ENCODE data around the gene KCNK13.
A peak's percentile ranks its signal among the peaks of the same experiment; 100 is the strongest.

Gene KCNK13

DNA sequence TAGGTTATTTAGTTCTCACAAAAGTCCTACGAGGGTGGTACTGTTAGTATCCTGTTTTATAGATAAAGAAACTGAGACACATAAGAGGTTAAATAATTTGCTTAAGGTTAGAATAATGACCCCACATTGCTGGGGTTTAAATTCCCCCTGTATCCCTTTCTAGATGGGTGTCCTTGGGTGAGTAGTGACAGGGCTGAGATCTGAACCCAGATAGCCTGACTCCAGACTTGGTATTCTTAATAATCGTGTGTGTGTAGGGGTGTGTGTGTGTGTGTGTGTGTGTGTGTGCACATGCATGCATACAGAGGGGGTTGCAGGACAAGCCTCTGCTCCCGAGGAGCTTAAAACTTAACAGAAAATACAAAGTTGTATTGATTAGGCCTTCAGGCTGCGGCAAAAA, 97.9 kb downstream of the KCNK13 start:
- no peak overlapping the region for H3K27ac ChIP-seq
- TF ChIP-seq, protein P1, sequence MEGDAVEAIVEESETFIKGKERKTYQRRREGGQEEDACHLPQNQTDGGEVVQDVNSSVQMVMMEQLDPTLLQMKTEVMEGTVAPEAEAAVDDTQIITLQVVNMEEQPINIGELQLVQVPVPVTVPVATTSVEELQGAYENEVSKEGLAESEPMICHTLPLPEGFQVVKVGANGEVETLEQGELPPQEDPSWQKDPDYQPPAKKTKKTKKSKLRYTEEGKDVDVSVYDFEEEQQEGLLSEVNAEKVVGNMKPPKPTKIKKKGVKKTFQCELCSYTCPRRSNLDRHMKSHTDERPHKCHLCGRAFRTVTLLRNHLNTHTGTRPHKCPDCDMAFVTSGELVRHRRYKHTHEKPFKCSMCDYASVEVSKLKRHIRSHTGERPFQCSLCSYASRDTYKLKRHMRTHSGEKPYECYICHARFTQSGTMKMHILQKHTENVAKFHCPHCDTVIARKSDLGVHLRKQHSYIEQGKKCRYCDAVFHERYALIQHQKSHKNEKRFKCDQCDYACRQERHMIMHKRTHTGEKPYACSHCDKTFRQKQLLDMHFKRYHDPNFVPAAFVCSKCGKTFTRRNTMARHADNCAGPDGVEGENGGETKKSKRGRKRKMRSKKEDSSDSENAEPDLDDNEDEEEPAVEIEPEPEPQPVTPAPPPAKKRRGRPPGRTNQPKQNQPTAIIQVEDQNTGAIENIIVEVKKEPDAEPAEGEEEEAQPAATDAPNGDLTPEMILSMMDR (conservative IDR thresholded peaks at IDR 0.05) = no peak

DNA sequence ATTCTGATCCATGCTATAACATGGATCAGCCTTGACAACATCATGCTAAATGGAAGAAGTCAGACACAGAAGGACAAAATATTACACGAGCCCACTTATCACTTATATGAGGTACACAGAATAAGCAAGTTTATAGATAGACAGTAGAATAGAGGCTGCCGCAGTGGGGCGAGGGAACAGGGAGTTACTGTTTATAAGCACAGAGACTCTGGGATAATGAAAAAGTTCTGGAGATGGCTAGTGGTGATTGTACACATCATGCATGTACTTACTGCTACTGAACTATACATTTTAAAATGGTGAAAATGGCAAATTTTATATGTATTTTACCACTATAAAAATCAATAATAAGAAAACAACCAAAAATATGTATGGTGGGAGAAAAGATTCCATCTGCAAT, 99.3 kb downstream of the KCNK13 start:
- TF ChIP-seq, protein P1 (conservative IDR thresholded peaks at IDR 0.05) = no peak
- no peak overlapping the region for H3K27ac ChIP-seq

DNA sequence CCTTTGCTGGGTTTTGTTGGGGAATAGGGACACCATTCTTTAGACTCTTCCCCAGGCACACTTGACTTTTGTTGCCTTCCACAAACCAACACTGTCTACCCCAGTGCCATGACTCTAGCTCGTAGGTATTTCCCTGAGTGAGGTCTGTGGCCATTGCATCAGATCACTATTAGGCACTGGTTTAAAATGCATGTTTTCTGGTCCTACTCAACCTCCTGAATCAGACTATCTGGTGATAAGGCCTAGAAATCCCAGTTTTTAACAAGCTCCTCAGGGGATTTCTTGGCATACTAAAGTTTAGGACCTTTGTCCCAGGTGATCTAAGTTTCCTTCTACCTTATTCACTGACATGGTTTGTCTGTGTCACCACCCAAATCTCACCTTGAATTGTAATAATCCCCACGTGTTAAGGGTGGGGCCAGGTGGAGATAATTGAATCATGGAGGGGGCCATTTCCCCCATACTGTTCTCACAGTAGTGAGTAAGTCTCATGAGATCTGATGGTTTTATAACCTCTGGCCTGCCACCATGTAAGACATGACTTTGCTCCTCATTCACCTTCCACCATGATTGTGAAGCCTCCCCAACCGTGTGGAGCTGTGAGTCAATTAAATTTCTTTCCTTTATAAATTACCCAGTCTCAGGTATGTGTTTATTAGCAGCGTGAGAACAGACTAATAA, 106.8 kb downstream of the KCNK13 start:
- peak overlapping the region; percentile 57; the same call in 1 of the 2 replicates for H3K27ac ChIP-seq
- TF ChIP-seq, protein P1 (conservative IDR thresholded peaks at IDR 0.05) = no peak

DNA sequence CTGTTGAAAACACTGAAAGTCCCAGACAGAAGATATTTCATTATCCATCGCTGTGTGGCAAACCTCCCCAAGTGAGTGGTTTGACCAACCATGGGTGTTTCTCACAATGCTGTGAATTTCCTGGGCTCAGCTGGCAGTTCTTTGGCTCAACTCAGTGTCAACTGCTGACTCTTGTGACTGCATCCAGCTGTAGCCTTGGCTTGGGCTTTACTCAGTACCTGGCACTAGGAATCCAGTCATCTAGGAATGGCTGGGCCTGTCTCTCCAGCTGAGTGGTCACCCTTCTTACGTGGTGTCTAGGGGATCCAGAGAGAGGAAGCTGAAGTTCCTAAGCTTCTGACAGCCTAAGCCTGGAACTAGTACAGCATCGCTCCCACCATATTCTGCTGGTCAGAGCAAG, 113.8 kb downstream of the KCNK13 start:
- no peak overlapping the region for H3K27ac ChIP-seq
- TF ChIP-seq, protein P1 (conservative IDR thresholded peaks at IDR 0.05) = no peak

DNA sequence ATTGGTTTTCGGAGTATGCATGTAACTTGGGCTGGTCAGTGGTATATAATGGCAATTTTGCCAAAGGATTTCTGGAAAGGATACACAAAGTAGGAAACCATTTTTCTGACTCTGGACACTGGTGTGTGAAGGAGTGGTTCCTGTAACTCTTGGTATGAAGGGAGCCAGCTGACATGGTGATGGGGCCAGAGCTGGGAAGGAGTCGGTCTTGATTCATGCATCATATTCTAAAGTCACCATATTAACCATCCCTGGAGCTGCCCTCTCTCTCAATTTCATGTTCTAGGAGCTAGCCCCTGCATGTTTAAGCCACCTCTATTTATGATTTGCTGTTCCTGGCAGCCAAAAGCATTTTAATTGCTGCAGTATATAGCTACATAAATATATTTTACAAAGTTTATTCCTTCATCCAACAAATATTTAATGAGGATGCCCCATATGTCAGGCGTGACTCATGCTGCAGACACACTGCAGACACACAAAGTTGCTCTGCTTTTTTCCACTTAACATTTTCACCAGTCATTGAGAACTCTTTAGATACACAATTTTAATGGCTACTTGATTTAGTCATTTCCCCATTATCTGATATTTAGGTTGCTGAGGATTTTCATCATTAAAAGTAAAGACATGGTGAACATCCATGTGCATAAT, 115.9 kb downstream of the KCNK13 start:
- H3K27ac ChIP-seq = no peak overlapping the region
- TF ChIP-seq, protein P1 (conservative IDR thresholded peaks at IDR 0.05) = no peak

DNA sequence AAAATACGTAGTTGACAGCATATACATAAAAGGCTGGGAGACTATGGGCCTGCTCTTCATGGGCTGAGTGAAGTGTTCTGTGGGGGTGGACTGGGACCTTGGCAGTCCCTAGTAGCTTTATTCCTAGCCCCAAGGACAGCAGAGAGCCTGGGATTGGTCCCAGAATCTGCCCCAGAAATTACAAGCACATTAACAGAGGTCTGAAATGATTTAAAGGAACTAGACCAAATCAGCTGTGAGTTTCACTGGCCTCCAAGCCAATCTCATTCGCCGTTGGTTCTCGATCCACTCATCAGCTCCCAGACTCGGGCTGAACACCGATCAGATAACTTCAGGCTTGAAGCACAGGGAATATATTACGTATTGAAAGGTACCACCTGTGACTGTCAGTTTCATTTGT, 117.6 kb downstream of the KCNK13 start:
- TF ChIP-seq, protein P1 (conservative IDR thresholded peaks at IDR 0.05) = no peak

DNA sequence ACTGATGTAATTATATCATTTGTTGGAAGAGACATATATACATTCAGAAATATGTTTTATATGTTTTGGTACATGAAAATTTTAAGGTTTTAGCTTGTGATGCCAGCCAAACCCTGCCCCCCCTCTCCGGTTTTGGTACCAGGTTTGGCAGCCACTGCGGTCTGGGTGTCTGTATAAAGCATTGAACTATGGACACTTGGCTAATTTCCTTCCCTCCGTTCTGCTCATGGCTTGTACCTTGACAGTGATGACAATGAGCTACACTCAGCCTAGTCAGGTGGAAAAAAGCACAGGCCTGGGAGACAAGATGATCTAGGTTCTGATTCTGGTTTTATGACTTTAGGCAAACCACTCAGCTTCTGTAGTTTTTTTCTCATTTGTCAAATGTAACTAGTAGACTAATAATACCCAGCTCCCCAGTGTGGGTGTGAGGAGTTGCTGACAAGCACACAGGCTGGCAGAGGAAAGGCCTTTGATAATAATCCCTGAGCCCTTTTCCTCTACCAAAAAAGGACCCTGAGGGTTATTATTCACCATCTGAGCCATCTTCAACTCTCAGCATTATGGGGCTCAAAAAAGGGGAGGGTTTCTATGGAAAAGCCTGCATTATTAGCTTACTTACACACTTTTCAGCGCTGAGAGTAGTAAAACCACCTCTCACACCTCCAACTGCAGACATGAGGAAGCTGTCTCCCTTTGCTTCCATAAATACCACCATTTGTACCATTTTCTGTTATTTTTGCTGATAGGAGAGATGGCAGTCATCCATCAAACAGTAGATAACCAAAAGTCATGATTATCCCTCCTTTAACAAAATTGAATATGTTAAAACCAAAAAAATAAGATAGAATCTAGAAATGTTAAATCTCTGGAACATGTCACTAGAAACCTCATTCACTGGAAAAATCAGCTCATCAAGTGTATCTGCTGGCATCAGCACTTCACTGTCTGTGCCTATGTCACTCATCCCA, 118.3 kb downstream of the KCNK13 start:
- TF ChIP-seq, protein P1 (conservative IDR thresholded peaks at IDR 0.05) = no peak
- no peak overlapping the region for H3K27ac ChIP-seq

More for the DNA sequence above, 117.6 kb downstream of the KCNK13 start:
- H3K27ac ChIP-seq = no peak overlapping the region
